Stimulated activated CD4-positive, alpha-beta T cell treated with anti-CD3 and anti-CD28 coated beads, Interleukin-12 subunit alpha, Interleukin-12 subunit beta, amount 100 ng/mL, for 4 hours (primary cell): ENCODE results near the gene TBC1D17.

Experiments used
- DNase-seq: peaks from one replicate; pipeline ENCODE4 v3.0.0-alpha.2; 2020

TBC1D17 gene

GRCh38 chr19:49879243-49879963 lies 1.9 kb downstream of the TBC1D17 start:
- DNase-seq = no peak

GRCh38 chr19:49880162-49880869 lies 2.8 kb downstream of the TBC1D17 start:
- DNase-seq = no peak

DNA sequence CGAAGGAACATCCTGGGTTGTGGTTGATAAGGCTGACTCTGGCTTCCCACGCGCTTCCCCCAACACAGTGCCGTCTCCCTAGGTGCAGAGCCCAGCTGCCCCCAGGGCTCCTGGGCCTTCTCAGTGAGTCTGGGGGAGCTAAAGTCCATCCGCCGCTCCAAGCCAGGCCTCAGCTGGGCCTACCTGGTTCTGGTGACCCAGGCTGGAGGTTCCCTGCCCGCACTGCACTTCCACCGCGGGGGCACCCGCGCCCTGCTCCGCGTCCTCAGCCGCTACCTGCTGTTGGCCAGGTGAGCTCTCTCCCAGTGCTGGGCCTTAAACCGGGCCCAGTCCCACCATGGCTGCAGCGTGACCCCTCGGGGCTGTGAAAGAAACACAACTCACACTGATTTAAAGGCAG lies 3.7 kb downstream of the TBC1D17 start:
- no peak for DNase-seq

- DNase-seq = no peak
These were observed 4.3 kb downstream of the TBC1D17 start for GRCh38 chr19:49881672-49882394.

DNA sequence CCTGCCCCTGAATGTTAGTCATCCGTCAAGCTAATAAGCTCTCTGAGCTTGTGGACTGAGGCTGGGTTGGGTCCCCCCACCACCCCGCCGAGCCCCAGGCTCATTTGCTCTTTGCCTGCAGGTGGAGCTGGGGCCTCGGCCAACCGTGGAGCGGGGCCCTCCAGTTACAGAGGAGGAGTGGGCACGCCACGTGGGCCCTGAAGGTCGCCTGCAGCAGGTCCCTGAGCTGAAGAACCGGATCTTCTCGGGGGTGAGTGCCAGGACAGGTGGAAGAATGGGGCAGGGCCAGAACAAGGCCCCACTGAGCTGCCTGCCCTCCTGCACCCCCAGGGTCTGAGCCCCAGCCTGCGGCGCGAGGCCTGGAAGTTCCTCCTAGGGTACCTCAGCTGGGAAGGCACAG lies 5.1 kb downstream of the TBC1D17 start:
- no peak for DNase-seq

- no peak for DNase-seq
These were observed 5.6 kb downstream of the TBC1D17 start for GRCh38 chr19:49883094-49883493.

- no peak for DNase-seq
These were observed 6.6 kb downstream of the TBC1D17 start for GRCh38 chr19:49884109-49884508.

DNA sequence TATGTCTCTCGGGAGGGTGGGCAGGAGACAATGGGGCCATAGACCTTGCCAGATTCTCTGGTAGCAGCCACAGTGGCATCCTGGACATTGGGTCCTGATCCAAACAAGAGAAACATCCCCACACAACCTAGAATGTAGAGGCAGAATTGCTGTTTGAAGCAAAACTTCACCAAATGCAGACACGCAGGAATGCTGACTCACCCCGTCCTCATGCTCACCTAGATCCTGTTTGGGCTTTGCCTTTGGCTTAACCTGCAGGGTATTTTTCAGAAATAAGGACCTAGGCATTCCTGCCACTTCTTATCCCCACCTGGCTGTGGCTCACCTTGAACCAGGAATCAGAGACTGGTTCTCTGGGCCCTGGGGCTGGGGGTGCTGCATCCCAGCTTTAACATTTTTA lies 7.3 kb downstream of the TBC1D17 start:
- DNase-seq = no peak

DNA sequence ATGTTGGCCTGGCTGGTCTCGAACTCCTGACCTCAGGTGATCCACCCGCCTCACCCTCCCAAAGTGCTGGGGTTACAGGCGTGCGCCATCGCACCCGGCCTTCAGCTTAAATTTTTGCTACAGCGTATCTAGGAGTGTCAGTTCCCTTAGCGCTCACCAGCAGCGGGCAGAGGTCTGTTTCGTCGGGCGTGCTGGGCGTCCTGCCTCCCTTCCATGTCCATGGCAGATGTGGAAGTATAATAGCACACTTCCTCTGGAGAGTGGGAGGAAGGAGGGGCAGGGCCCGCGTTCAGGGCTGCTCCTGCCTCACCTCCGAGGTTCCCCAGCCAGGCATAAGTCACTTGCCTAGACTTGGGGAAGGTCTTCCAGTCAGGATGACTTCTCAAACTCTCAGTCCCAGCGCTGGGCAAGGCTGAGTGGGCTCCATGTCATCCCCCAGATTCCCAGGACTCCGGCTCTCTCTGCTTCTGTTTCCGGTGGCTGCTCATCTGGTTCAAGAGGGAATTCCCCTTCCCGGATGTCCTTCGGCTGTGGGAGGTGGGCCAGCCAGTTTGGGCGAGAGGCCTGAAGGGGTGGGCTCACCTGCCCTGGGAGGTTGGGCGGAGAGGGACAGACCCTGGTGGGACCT lies 9.6 kb downstream of the TBC1D17 start:
- DNase-seq = no peak

DNA sequence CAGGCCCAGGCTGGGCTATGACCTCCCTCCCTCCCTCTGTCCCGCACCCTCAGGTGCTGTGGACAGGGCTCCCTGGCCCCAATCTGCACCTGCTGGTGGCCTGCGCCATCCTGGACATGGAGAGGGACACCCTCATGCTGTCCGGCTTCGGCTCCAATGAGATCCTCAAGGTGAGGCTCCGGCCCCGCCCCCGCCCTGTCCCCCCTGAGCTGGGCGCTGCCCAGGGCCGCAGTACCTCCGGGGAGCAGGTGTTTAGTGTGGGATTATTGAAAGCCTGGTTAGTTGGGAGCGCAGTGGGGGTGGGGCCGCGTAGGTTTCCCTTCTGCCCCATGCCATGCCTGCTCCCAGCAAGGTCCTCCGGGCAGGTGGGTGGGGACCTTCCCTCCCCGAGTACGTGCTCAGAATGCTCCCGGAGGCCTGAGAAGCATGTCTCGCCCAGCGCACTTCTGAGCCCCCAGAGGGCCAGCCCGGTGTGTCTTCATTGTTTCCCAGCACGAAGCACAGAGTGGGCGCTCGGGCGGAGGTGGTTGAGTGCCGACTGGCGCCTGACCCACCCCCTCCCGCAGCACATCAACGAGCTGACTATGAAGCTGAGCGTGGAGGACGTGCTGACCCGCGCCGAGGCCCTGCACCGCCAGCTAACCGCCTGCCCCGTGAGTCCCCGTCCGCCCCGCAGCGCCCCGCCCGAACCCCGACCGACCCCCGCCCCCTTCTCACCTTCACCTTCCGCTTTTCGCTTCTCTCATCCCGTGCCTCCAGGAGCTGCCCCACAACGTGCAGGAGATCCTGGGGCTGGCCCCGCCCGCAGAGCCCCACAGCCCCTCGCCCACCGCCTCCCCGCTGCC lies 10.4 kb downstream of the TBC1D17 start:
- no peak for DNase-seq

- DNase-seq = no peak
These were observed 11.0 kb downstream of the TBC1D17 start for GRCh38 chr19:49888510-49888824.

GRCh38 chr19:49889038-49889686 lies 11.7 kb downstream of the TBC1D17 start:
- DNase-seq = no peak

- DNase-seq = peak; percentile 72
These were observed 12.3 kb downstream of the TBC1D17 start for GRCh38 chr19:49889687-49890348.

DNA sequence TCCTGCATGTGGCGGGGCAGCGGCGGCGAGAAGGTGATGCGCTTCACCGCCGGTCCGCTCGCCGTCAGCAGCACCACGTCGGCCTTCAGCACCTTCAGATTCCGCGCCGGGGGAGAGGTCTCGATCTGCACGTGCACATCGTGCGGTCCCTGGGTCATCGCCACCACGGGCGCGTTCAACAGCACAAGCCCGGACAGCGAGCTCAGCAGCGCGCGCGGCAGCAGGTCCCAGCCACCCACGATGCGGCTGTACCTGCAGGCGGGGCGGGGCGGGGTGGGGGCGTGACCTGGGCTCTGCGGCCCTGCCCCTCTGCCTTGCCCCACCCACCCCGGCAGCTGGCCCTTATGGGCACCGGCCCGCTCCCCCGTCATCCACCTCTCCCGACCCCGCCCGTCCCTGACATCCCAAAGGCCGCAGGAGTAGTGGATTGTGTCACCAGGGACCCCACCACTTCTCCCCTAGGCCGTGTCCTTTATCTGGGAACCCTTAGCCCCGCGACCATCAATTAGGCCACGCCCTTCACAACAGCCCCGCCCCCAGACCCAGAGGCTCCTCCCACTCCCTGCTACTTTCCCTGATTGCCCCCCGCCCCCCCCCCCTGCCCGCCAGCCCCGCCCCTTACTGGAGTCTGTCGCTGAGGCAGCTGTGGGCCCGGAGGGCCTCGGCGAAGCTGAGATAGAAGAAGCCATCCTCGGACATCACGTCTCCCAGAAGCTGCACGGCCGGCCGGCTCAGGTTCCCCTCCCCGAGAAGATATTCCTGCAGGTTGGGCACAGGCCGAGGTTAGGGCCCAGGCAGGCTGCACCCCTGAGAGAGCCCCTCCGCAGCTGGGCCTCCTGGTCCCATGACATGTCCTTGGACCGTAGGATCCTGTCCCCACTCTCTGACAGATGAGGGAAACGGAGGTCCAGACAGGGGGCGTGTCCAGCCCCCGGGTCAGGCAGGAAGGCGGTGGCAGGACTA lies 13.1 kb downstream of the TBC1D17 start:
- DNase-seq = peak; percentile 74

DNA sequence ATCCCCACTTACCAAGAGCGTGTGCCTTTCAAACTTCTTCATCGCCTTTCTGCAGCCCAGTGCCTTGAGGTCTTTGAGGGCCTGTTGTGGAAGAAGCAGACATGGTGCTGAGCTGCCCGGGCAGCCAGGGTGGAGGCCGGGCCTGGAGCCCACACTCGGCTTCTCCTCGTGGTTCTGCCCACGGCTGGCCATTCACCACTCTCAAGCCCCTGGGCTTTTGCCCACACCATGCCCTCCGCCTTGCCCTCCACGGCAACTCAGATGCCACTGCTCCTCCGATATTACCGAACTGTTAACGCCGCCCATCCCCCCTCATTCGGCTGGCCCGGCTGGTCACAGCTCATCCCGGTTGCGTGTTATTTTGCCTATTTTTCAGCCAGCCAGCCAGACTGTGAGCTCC lies 13.9 kb downstream of the TBC1D17 start:
- no peak for DNase-seq

GRCh38 chr19:49892716-49893115 lies 15.2 kb downstream of the TBC1D17 start:
- no peak for DNase-seq

- DNase-seq = no peak
These were observed 16.6 kb downstream of the TBC1D17 start for GRCh38 chr19:49894011-49894664.

DNA sequence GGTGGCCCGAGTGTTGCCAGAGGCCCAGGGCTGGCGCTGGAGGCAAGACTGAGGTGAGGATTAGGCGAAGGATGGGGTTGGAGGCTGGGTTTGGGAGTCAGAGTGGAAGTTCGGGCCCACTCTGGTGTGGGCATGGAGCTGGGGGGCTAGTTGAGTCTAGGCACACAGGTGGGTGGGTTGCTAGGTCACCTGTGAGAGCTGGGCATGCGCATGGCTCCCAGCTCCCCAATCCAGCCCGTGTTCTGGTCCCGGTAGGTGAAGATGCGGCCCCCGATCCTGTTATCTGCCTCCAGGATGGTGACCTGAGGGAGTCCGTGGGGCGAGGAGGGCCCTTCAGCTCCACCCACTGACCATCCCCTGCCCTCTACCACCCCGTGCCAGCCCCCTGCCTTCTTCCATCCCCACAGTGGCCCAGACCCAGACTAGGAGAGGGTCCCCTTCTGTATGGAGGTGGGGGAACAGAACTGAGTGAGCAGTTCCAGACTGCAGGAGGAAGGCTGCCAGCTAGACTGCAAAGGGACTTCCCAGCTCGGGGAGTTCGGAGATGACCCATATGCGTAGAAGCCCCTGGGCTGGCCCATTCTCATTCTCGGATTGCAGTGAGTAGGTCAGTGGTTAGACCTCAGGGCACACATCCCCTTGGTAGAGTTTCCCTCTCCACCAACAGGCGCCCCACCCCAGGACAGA lies 17.5 kb downstream of the TBC1D17 start:
- no peak for DNase-seq
